ENCODE results near the gene PRKCSH.

The PRKCSH gene

GRCh38 chr19:11447347-11448262, 12.2 kb downstream of the PRKCSH start:
- no peak overlapping the region for H3K9ac ChIP-seq (ENCODE audit: low read depth, low read length, poor library complexity)
- no peak overlapping the region for H2BK5ac ChIP-seq (ENCODE audit: low read length)
- H3K79me1 ChIP-seq (ENCODE audit: low read depth, low read length), result peaks cover 3% of the 10 kb centered on the region
- H2AFZ ChIP-seq (ENCODE audit: low read length), result no peak overlapping the region
- no peak for DNase-seq (ENCODE audit: low spot score)
- H4K8ac ChIP-seq (ENCODE audit: low read depth, low read length), result no peak overlapping the region
- H2BK12ac ChIP-seq (ENCODE audit: low read length), result no peak overlapping the region
- H3K4me2 ChIP-seq (ENCODE audit: insufficient read depth, low read length, poor library complexity, severe bottlenecking), result no peak overlapping the region
- WGBS, 2 donors (ENCODE audit: extremely low coverage in 2 of 2, insufficient read length in 2 of 2, insufficient replicate concordance in 1 of 2), result no CpG with 5 or more reads among the region's 35 CpGs
- H3K14ac ChIP-seq (ENCODE audit: low read length), result no peak overlapping the region
- H3K36me3 ChIP-seq (replicated peaks in 1 of 2; ENCODE audit: control insufficient read depth in 2 of 2, insufficient read depth in 2 of 2, low read length in 2 of 2), result peaks cover 39 to 90% of the 10 kb centered on the region in 2 donors
- no peak overlapping the region for H3K27ac ChIP-seq (replicated peaks; ENCODE audit: low read length)
- no peak overlapping the region for H3K4me3 ChIP-seq (ENCODE audit: low read length in 2 of 2)
- peaks cover 9 to 15% of the 10 kb centered on the region in 2 donors for H3K4me1 ChIP-seq (ENCODE audit: control insufficient read depth in 2 of 2, insufficient read depth in 1 of 2, low read depth in 1 of 2, low read length in 2 of 2)
- H4K91ac ChIP-seq (ENCODE audit: low read depth, low read length, poor library complexity), result no peak overlapping the region
- no peak overlapping the region for H3K4ac ChIP-seq (ENCODE audit: low read length)
- no peaks in the 10 kb centered on the region for H3K27me3 ChIP-seq (ENCODE audit: control insufficient read depth in 3 of 3, insufficient read depth in 3 of 3, low read depth in 1 of 3, low read length in 3 of 3)
- H3K23ac ChIP-seq (ENCODE audit: low read depth, low read length, poor library complexity), result no peak overlapping the region
- no peak overlapping the region for H2BK120ac ChIP-seq (ENCODE audit: low read depth, low read length)
- no peak overlapping the region for H3K18ac ChIP-seq (ENCODE audit: low read length)
- no peak overlapping the region for H2AK5ac ChIP-seq (ENCODE audit: low read depth, low read length)
- H3K9me3 ChIP-seq (replicated peaks in 1 of 2; ENCODE audit: control insufficient read depth in 2 of 2, insufficient read depth in 1 of 2, low read depth in 1 of 2, low read length in 2 of 2), result no peaks in the 10 kb centered on the region
- no peak overlapping the region for H2BK15ac ChIP-seq (ENCODE audit: low read length)

GRCh38 chr19:11448410-11448809, 13.0 kb downstream of the PRKCSH start:
- Histone ChIP-seq H2AK5ac (ENCODE audit: low read depth, low read length) (no peak overlapping the region), H2BK120ac (ENCODE audit: low read depth, low read length) (no peak overlapping the region), H2AFZ (ENCODE audit: low read length) (no peak overlapping the region), H4K8ac (ENCODE audit: low read depth, low read length) (no peak overlapping the region), H3K9ac (ENCODE audit: low read depth, low read length, poor library complexity) (no peak overlapping the region), H3K79me1 (ENCODE audit: low read depth, low read length) (peaks cover 3% of the 10 kb centered on the region), H3K27ac (replicated peaks; ENCODE audit: low read length) (no peak overlapping the region), H4K91ac (ENCODE audit: low read depth, low read length, poor library complexity) (no peak overlapping the region), H3K18ac (ENCODE audit: low read length) (no peak overlapping the region), H2BK15ac (ENCODE audit: low read length) (no peak overlapping the region), H3K9me3 (replicated peaks in 1 of 2; ENCODE audit: control insufficient read depth in 2 of 2, insufficient read depth in 1 of 2, low read depth in 1 of 2, low read length in 2 of 2) (no peaks in the 10 kb centered on the region), H2BK12ac (ENCODE audit: low read length) (no peak overlapping the region), H3K14ac (ENCODE audit: low read length) (no peak overlapping the region), H3K4me1 (ENCODE audit: control insufficient read depth in 2 of 2, insufficient read depth in 1 of 2, low read depth in 1 of 2, low read length in 2 of 2) (peaks cover 14 to 15% of the 10 kb centered on the region in 2 donors), H3K36me3 (replicated peaks in 1 of 2; ENCODE audit: control insufficient read depth in 2 of 2, insufficient read depth in 2 of 2, low read length in 2 of 2) (peaks cover 39 to 90% of the 10 kb centered on the region in 2 donors), H3K4me3 (ENCODE audit: low read length in 2 of 2) (no peak overlapping the region), H3K27me3 (ENCODE audit: control insufficient read depth in 3 of 3, insufficient read depth in 3 of 3, low read depth in 1 of 3, low read length in 3 of 3) (no peaks in the 10 kb centered on the region), H3K23ac (ENCODE audit: low read depth, low read length, poor library complexity) (no peak overlapping the region), H3K4me2 (ENCODE audit: insufficient read depth, low read length, poor library complexity, severe bottlenecking) (no peak overlapping the region), H2BK5ac (ENCODE audit: low read length) (no peak overlapping the region), H3K4ac (ENCODE audit: low read length) (no peak overlapping the region)
- WGBS, 2 donors (ENCODE audit: extremely low coverage in 2 of 2, insufficient read length in 2 of 2, insufficient replicate concordance in 1 of 2), result no CpG with 5 or more reads among the region's 13 CpGs
- no peak for DNase-seq (ENCODE audit: low spot score)

GRCh38 chr19:11448923-11449554, 13.6 kb downstream of the PRKCSH start:
- H3K18ac ChIP-seq (ENCODE audit: low read length), result no peak overlapping the region
- H3K4ac ChIP-seq (ENCODE audit: low read length), result no peak overlapping the region
- H3K4me1 ChIP-seq (ENCODE audit: control insufficient read depth in 2 of 2, insufficient read depth in 1 of 2, low read depth in 1 of 2, low read length in 2 of 2), result peaks cover 15 to 16% of the 10 kb centered on the region in 2 donors
- no peak overlapping the region for H2BK15ac ChIP-seq (ENCODE audit: low read length)
- H3K4me2 ChIP-seq (ENCODE audit: insufficient read depth, low read length, poor library complexity, severe bottlenecking), result no peak overlapping the region
- H3K9me3 ChIP-seq (replicated peaks in 1 of 2; ENCODE audit: control insufficient read depth in 2 of 2, insufficient read depth in 1 of 2, low read depth in 1 of 2, low read length in 2 of 2), result no peaks in the 10 kb centered on the region
- no peak overlapping the region for H3K14ac ChIP-seq (ENCODE audit: low read length)
- H3K9ac ChIP-seq (ENCODE audit: low read depth, low read length, poor library complexity), result no peak overlapping the region
- H2BK12ac ChIP-seq (ENCODE audit: low read length), result no peak overlapping the region
- H4K8ac ChIP-seq (ENCODE audit: low read depth, low read length), result no peak overlapping the region
- no peak overlapping the region for H4K91ac ChIP-seq (ENCODE audit: low read depth, low read length, poor library complexity)
- H2AK5ac ChIP-seq (ENCODE audit: low read depth, low read length), result no peak overlapping the region
- H3K27me3 ChIP-seq (ENCODE audit: control insufficient read depth in 3 of 3, insufficient read depth in 3 of 3, low read depth in 1 of 3, low read length in 3 of 3), result no peaks in the 10 kb centered on the region
- H3K4me3 ChIP-seq (ENCODE audit: low read length in 2 of 2), result no peak overlapping the region
- DNase-seq (ENCODE audit: low spot score), result no peak
- H2BK5ac ChIP-seq (ENCODE audit: low read length), result no peak overlapping the region
- H2AFZ ChIP-seq (ENCODE audit: low read length), result no peak overlapping the region
- WGBS, 2 donors (ENCODE audit: extremely low coverage in 2 of 2, insufficient read length in 2 of 2, insufficient replicate concordance in 1 of 2), result no CpG with 5 or more reads among the region's 31 CpGs
- peaks cover 3% of the 10 kb centered on the region for H3K79me1 ChIP-seq (ENCODE audit: low read depth, low read length)
- H3K23ac ChIP-seq (ENCODE audit: low read depth, low read length, poor library complexity), result no peak overlapping the region
- peaks cover 36 to 86% of the 10 kb centered on the region in 2 donors for H3K36me3 ChIP-seq (replicated peaks in 1 of 2; ENCODE audit: control insufficient read depth in 2 of 2, insufficient read depth in 2 of 2, low read length in 2 of 2)
- no peak overlapping the region for H3K27ac ChIP-seq (replicated peaks; ENCODE audit: low read length)
- no peak overlapping the region for H2BK120ac ChIP-seq (ENCODE audit: low read depth, low read length)
